ENCODE measurements around the gene USE1. TPM values are rescaled to one million over a fixed set of nuclear protein-coding genes. Genes with fewer than 3 reads are reported as not detected.

The USE1 gene
- total RNA-seq, 1 donor from 2014 or later: 14.9 TPM

DNA sequence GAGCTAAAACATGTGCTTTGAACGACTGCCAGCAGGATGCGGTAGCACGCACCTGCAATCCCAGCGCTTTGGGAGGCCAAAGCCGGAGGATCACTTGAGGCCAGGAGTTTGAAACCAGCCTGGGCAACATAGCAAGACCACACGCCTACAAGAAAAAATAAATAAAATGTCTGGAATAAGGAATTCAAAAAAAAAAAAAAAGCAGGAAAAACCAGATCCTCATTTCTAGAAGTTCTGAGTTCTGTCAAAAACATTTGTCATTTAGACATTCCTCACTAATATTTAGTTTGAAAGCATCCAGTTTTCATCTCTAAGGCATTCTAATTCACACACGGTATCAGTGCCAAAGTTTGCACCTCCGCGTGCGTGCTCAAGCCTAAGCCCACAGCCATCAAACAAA, 36.9 kb upstream of the USE1 start:
- TF ChIP-seq, protein P1, sequence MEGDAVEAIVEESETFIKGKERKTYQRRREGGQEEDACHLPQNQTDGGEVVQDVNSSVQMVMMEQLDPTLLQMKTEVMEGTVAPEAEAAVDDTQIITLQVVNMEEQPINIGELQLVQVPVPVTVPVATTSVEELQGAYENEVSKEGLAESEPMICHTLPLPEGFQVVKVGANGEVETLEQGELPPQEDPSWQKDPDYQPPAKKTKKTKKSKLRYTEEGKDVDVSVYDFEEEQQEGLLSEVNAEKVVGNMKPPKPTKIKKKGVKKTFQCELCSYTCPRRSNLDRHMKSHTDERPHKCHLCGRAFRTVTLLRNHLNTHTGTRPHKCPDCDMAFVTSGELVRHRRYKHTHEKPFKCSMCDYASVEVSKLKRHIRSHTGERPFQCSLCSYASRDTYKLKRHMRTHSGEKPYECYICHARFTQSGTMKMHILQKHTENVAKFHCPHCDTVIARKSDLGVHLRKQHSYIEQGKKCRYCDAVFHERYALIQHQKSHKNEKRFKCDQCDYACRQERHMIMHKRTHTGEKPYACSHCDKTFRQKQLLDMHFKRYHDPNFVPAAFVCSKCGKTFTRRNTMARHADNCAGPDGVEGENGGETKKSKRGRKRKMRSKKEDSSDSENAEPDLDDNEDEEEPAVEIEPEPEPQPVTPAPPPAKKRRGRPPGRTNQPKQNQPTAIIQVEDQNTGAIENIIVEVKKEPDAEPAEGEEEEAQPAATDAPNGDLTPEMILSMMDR (IDR thresholded peaks at IDR 0.05; ENCODE audit: insufficient read depth, low read length, poor library complexity, severe bottlenecking): no peak
- Histone ChIP-seq H3K36me3 (ENCODE audit: control insufficient read depth, insufficient read depth, low read length) (no peaks in the 10 kb centered on the region), H3K27me3 (ENCODE audit: control insufficient read depth, insufficient read depth, low read length) (no peaks in the 10 kb centered on the region), H3K4me3 (ENCODE audit: low read depth, low read length) (no peak overlapping the region)
- DNase-seq (ENCODE audit: low read depth): no peak

DNA sequence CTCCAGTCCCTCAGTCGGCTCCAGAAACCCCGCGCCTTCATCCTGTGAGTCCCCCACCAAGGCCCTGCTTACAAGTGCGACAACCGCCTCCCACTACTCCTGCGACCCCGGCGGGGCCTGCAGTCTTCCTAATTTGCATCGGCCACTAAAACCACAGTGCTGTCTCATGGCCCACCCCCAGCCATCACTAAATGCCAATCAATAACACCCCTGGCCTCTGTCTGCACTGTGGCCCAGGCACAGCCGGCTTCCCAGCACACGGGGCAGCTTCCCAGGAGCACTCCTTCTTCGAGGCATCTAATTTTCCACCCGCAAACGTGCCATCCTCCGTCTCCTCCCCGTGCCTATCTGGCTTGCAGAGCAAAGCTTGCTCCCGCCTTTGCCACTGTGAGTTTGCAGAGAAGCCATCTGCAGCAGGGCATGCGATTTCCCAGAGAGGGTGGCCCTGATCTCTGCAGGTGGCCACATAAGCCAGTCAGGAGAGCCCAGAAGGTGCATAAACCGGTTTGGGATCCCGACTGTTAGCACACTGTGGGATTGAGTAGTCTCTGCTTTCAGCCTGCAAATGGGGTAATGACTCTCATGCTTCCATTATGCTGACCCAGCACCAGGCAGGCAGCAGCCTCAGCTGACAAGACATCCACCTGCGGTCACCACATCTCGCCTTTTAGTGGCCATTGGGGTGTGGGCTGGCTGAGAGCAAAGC, 34.0 kb upstream of the USE1 start:
- DNase-seq (ENCODE audit: low read depth): no peak
- H3K27me3 ChIP-seq (ENCODE audit: control insufficient read depth, insufficient read depth, low read length): no peaks in the 10 kb centered on the region
- H3K36me3 ChIP-seq (ENCODE audit: control insufficient read depth, insufficient read depth, low read length): no peaks in the 10 kb centered on the region
- TF ChIP-seq, protein P1 (IDR thresholded peaks at IDR 0.05; ENCODE audit: insufficient read depth, low read length, poor library complexity, severe bottlenecking): no peak
- no peak overlapping the region for H3K4me3 ChIP-seq (ENCODE audit: low read depth, low read length)

DNA sequence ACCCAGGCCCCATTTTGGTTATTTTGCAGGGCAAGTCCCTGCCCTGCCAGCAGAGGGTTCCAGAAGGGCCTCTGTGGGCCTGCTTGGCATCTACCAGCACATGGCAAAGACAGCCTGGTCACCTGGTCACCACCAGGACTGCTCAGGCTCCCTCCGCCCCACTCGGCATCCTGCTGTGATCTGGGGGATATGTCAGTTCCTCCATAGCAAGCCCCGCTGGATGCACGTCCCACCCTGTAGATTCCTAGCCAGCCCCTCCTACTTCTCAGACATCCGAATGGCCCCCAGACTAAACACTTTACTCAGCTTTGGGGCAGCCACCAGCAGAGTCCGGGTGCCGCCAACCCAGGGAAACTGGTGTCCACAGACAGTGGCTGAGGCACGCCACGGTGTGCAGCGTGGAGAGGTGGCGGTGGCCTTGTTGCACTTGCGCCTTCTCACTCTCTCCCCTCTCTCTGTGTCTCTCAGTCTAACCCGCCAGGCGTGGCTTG, 31.8 kb upstream of the USE1 start:
- DNase-seq (ENCODE audit: low read depth): no peak
- H3K36me3 ChIP-seq (ENCODE audit: control insufficient read depth, insufficient read depth, low read length): no peaks in the 10 kb centered on the region
- TF ChIP-seq, protein P1 (IDR thresholded peaks at IDR 0.05; ENCODE audit: insufficient read depth, low read length, poor library complexity, severe bottlenecking): no peak
- no peaks in the 10 kb centered on the region for H3K27me3 ChIP-seq (ENCODE audit: control insufficient read depth, insufficient read depth, low read length)
- H3K4me3 ChIP-seq (ENCODE audit: low read depth, low read length): no peak overlapping the region

DNA sequence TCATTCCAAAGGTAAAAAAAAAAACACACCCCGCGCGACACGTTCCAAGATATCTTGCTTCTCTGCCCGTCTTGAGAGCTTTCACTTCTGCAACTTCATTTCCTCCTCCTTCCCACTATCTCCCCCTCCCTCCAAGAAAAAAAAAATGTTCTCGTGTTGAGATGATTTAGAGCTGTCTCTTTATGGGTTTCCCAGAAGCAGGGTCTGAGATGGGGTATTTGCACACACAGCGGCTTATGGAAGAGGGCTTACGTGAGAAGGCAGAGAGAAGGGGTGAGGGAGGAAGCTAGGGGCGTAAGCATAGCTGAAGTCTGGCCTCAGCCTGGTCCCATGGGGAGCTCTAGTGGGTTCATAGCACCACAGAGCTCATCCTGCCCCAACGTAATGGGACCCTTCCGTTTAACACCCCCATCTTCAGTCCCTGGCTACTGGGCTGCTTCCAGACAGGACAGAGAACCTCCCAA, 31.3 kb upstream of the USE1 start:
- no peaks in the 10 kb centered on the region for H3K27me3 ChIP-seq (ENCODE audit: control insufficient read depth, insufficient read depth, low read length)
- H3K36me3 ChIP-seq (ENCODE audit: control insufficient read depth, insufficient read depth, low read length): no peaks in the 10 kb centered on the region
- DNase-seq (ENCODE audit: low read depth): no peak
- TF ChIP-seq, protein P1 (IDR thresholded peaks at IDR 0.05; ENCODE audit: insufficient read depth, low read length, poor library complexity, severe bottlenecking): no peak
- no peak overlapping the region for H3K4me3 ChIP-seq (ENCODE audit: low read depth, low read length)

DNA sequence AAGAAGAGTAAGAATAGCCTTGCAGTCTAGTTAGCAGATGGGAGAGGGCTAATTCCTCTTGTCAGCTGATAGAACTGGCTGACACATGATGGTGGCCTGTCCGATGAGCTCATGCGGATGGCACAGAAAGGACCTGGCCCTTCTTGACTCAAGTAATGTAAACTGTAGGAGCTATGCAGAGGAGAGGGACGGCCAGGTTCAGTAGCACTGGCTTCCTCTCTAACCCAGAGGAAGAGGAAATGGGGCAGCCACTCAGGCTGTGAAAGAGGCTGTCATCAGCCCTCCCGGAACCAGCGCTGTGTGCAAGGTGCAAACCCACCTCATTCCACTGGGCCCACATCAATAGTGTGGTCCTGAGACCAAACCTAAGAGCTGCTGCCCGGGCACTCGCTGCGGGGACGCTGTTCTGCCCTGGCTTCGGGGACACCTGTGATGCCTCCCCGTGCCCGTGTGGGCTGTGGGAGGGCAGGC, 30.8 kb upstream of the USE1 start:
- DNase-seq (ENCODE audit: low read depth): no peak
- Histone ChIP-seq H3K4me3 (ENCODE audit: low read depth, low read length) (no peak overlapping the region), H3K36me3 (ENCODE audit: control insufficient read depth, insufficient read depth, low read length) (no peaks in the 10 kb centered on the region), H3K27me3 (ENCODE audit: control insufficient read depth, insufficient read depth, low read length) (no peaks in the 10 kb centered on the region)
- TF ChIP-seq, protein P1 (IDR thresholded peaks at IDR 0.05; ENCODE audit: insufficient read depth, low read length, poor library complexity, severe bottlenecking): no peak
